LNCaP clone FGC (cell line): Measurements from ENCODE around the gene TAS2R39.
"Not testable (repeated sequence)": the region's sequence is repeated elsewhere in the genome, so short reads cannot be mapped to it uniquely, and the experiment has no call there.

Experiments
- DNase-seq: peaks from one replicate; pipeline ENCODE4 v3.0.0-alpha.2; 2011; ENCODE audit warnings: low read depth
- H3K4me3 ChIP-seq: 2 replicates; pipeline ENCODE4 v1.5.1; 2011; ENCODE audit warnings: mild to moderate bottlenecking, low read depth, low read length, control low read depth
- CTCF ChIP-seq: IDR thresholded peaks from 2 replicates; pipeline ENCODE4 v1.5.1; 2012; ENCODE audit warnings: mild to moderate bottlenecking; ENCODE audit not compliant: control insufficient read depth, insufficient read depth; ENCODE audit errors: extremely low read depth

TAS2R39 gene

DNA sequence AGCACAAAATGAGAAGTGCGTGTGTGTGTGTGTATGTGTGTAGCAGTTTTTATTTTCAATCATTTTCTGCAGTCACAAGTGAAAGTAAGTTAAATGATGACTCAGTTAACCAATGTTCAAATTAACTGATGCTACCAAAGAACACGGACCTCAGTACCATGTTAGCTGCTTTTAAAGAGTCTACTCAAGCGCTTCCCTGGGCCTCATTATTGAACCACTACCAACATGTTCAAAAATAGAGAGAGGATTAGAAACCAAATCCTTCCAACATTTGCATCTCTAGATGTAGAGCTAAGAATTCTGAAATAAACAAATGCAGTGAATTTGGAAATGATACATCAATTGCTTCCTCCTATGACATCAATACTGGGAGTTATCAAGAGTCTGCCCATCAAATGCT is at the start of gene TAS2R39:
Gene TAS2R39, plus strand, starts transcription at position 396 of the 400 bp plus-strand sequence. Its CDS starts 0 bp downstream, at position 396.
- DNase-seq: no peak
- H3K4me3 ChIP-seq: no peak within 1 kb of the TSS
- TF ChIP-seq CTCF: no peak

GRCh38 chr7:143147070-143147469 is 36.1 kb upstream of the TAS2R39 start:
- DNase-seq: no peak
- no peak for TF ChIP-seq CTCF
- H3K4me3 ChIP-seq: no peak overlapping the region

DNA sequence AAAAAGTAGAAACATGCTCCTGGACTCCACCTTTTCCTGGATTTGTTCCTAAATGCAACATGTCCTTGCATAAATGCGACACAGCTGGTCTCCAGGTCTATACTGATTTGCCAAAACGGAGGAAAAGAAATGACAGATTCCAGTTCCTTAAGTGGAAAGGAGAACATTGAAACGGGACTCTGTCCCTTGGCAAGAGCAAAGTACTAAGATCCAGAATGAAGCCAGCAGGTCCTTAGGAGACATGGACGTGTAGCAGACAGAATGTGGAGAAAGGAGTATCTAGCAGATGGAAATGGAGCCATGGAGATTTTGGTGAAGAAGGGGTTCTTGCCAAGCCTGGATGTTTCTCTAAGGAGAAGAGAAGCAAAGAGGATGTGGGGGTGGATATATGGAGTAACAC is 35.2 kb upstream of the TAS2R39 start:
- no peak for TF ChIP-seq CTCF
- DNase-seq: no peak
- no peak overlapping the region for H3K4me3 ChIP-seq

- DNase-seq: no peak
- H3K4me3 ChIP-seq: no peak overlapping the region
- TF ChIP-seq CTCF: no peak
These were observed 34.6 kb upstream of the TAS2R39 start for GRCh38 chr7:143148651-143149050.

- H3K4me3 ChIP-seq, DNase-seq: not testable (repeated sequence)
These were observed 32.5 kb upstream of the TAS2R39 start for GRCh38 chr7:143150696-143151095.

DNA sequence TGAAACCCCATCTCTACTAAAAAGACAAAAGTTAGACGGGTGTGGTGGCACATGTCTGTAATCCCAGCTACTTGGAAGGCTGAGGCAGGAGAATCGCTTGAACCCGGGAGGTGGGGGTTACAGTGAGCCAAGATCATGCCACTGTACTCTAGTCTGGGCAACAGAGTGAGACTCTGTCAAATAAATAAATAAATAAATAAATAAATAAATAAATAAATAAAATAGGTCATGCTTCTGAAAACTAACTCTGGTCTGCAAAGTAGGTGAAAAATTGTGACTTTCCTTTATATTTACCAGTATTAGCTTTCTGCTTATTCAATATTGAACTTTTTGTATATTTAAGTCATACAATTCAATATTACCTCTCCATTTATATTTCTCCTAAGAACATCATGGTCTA is 24.6 kb upstream of the TAS2R39 start:
- not testable (repeated sequence) for DNase-seq, H3K4me3 ChIP-seq

- no peak for TF ChIP-seq CTCF
- DNase-seq: no peak
- H3K4me3 ChIP-seq: no peak overlapping the region
These were observed 11.5 kb upstream of the TAS2R39 start for GRCh38 chr7:143171697-143172096.

DNA sequence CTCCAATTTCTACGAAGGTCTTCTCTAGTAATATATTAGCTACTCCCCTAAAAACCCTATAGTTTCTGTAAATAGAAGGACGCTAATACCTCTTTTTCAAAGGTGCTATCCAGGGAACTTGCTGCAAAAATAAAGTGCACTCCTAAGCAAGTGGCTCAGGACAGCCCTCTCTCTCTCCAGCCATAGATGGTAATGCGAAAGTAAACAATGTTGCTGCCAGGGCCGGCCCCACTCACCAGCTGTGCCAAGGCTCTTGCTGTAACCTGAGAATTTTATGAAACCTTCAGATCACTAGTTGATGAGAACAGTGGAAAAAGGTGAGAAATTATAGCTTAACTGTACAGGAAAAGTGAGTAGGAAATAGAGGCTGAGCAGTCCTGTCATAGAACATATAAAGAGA is 10.9 kb upstream of the TAS2R39 start:
- peak; percentile 78 for DNase-seq
- no peak for TF ChIP-seq CTCF
- peak overlapping the region; percentile 32 for H3K4me3 ChIP-seq
